Common myeloid progenitor, CD34-positive (primary cell): Measurements from ENCODE around the gene TEX35.

Experiments
- CTCF ChIA-PET: fragments of 350-600 bp; sonication (Branson Sonifier 250); formaldehyde crosslinking; loops from one replicate; lab custom pipeline; 2021; ENCODE audit warnings: antibody characterized with exemption; lab: Charles Lee
- POLR2A ChIA-PET: fragments of 350-600 bp; sonication (Branson Sonifier 250); formaldehyde crosslinking; loops from one replicate; lab custom pipeline; 2021; ENCODE audit warnings: antibody characterized with exemption; lab: Charles Lee
- DNase-seq, 3 donors: peaks; one replicate each; pipeline versions ENCODE4 v3.0.0 to v3.0.0-alpha.2; 2013
- H3K27ac ChIP-seq, 2 experiments: 1 replicate in 1 of 2; 2 replicates in 1 of 2; pipeline ENCODE4 v1.7.0; 2013; ENCODE audit warnings: inconsistent platforms in 2 of 2, low read length in 2 of 2, mild to moderate bottlenecking in 2 of 2, low read depth in 1 of 2, moderate library complexity in 1 of 2; ENCODE audit not compliant: severe bottlenecking in 2 of 2, insufficient read depth in 1 of 2, poor library complexity in 1 of 2
- H3K27me3 ChIP-seq, 5 experiments: replicated peaks in 2 of 5; 1 replicate in 3 of 5; 2 replicates in 2 of 5; pipeline versions ENCODE4 v1.6.1 to v1.7.0; 2013; ENCODE audit warnings: low read length in 4 of 5, mild to moderate bottlenecking in 2 of 5, moderate library complexity in 2 of 5, inconsistent platforms in 1 of 5; ENCODE audit not compliant: insufficient read depth in 5 of 5, control insufficient read depth in 4 of 5
- H3K36me3 ChIP-seq, 4 experiments: 1 replicate in 2 of 4; 2 replicates in 2 of 4; pipeline versions ENCODE4 v1.6.1 to v1.7.0; 2013; ENCODE audit warnings: low read length in 3 of 4, control low read depth in 1 of 4, mild to moderate bottlenecking in 1 of 4; ENCODE audit not compliant: control insufficient read depth in 4 of 4, insufficient read depth in 4 of 4
- H3K4me1 ChIP-seq, 4 experiments: 1 replicate in 3 of 4; 2 replicates in 1 of 4; pipeline versions ENCODE4 v1.6.1 to v1.7.1; 2013; ENCODE audit warnings: low read length in 3 of 4, mild to moderate bottlenecking in 3 of 4, control low read depth in 1 of 4, inconsistent platforms in 1 of 4, moderate library complexity in 1 of 4; ENCODE audit not compliant: control insufficient read depth in 4 of 4, insufficient read depth in 4 of 4; ENCODE audit errors: control extremely low read depth in 1 of 4
- H3K4me3 ChIP-seq, 7 experiments: 1 replicate in 4 of 7; 2 replicates in 3 of 7; pipeline versions ENCODE4 v1.5.1 to v1.7.0; 2013; ENCODE audit warnings: mild to moderate bottlenecking in 7 of 7, low read length in 6 of 7, moderate library complexity in 6 of 7, inconsistent platforms in 2 of 7, low read depth in 2 of 7, control low read depth in 1 of 7; ENCODE audit not compliant: insufficient read depth in 4 of 7, control insufficient read depth in 1 of 7; ENCODE audit errors: extremely low read depth in 1 of 7
- H3K9me3 ChIP-seq, 5 experiments: 1 replicate in 4 of 5; 2 replicates in 1 of 5; pipeline versions ENCODE4 v1.6.1 to v1.7.1; 2013; ENCODE audit warnings: low read length in 4 of 5, mild to moderate bottlenecking in 2 of 5, inconsistent platforms in 1 of 5, low read depth in 1 of 5, moderate library complexity in 1 of 5; ENCODE audit not compliant: control insufficient read depth in 4 of 5, insufficient read depth in 2 of 5; ENCODE audit errors: control extremely low read depth in 1 of 5
- WGBS: methylation state at CpG from one replicate; pipeline ENCODE4 v1.1.5; 2013; ENCODE audit not compliant: insufficient coverage; 5-methylcytosine and 5-hydroxymethylcytosine counted together

The TEX35 gene

DNA sequence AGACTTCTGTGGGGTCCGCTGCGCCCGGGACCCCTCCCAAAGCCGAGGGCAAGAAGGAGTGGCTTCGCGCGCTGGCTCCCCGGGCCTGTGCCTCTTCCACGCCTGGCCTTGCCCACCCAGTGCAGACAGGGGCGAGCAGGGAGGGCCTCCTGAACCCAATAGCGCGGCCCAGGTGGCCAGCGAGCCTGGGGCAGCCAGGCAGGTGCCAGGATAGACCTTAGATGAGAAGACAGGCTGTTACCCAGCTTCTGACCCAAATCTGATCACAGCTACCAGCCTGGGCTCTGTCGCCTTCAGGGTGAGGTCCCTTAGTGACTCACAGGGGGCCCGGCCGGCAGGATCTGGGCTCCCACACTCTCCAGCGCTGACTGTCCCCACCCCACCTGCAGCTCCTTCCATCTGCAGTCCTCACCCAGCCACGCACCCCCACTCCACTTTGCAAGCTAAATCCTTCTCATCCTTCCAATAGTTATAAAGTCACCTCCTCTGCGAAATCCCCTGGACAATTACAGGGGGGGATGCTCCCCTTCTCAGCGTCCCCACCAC lies 25.8 kb upstream of the TEX35 start:
- no peaks in the 10 kb centered on the region for H3K27me3 ChIP-seq
- peak overlapping the region in 5 of 7 experiments; percentile 9 to 63 (median 54) for H3K4me3 ChIP-seq
- no peaks in the 10 kb centered on the region for H3K36me3 ChIP-seq
- ChIA-PET CTCF (interaction anchor here (1.1 kb wide), 1 partner anchor 11 kb away, joined by 4 read pairs; no protein-coding TSS in a partner anchor), POLR2A (no interaction called here)
- peaks cover 0 to 32% (median 18%) of the 10 kb centered on the region in 4 experiments for H3K4me1 ChIP-seq
- no peaks in the 10 kb centered on the region for H3K9me3 ChIP-seq
- 49% methylated on average over 13 of the region's 20 CpGs for WGBS
- no peak overlapping the region for H3K27ac ChIP-seq
- peak in 2 of 3 donors; percentile 14 to 17 for DNase-seq

DNA sequence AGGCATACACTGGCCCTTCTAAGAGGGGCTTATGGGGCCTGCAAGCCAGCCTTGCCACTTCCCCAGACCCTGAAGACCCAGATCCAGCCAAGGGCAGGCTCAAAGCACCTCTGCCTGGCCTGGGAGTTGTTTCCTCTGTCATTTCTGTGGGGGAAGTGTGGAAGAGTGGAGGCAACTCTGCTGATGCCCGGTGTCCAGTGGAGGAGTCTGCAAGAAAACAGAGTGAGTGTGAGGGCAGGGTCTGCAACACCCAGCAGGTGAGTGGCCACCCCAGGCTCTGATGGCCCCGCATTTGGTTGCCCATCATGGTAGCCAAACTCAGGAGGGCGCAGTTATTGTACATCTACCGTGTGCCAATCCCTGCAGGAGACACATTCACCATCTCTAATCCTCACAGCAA lies 24.5 kb upstream of the TEX35 start:
- DNase-seq, result no peak
- ChIA-PET POLR2A (no interaction called here), CTCF (interaction anchor here (1.1 to 2.1 kb wide), 2 partner anchors 10 to 13 kb away, joined by 4 to 11 read pairs; no protein-coding TSS in a partner anchor)
- Histone ChIP-seq H3K36me3 (no peaks in the 10 kb centered on the region), H3K4me3 (no peak overlapping the region), H3K4me1 (peaks cover 0 to 30% (median 18%) of the 10 kb centered on the region in 4 experiments), H3K9me3 (no peaks in the 10 kb centered on the region), H3K27ac (no peak overlapping the region), H3K27me3 (no peaks in the 10 kb centered on the region)
- WGBS, result 100% methylated on average over 2 of the region's 4 CpGs

DNA sequence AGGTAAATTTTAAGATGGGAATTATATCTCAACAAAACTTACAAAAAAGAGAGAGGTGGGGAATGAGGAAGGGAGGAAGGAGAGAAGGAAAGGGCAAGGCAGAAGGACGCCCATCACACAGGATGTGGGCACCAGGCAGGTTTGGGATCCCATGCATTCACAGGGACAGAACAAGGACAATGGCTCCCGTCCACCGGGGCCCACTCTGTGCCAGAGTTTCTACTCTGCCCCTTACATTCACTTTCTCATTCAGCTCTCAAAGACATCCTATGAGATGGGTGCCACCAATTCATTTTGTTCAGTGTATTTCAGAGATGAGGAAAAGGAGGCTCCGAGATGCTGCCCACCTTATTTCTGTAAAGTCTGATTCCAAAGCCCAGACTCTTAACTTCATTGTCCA lies 23.5 kb upstream of the TEX35 start:
- ChIA-PET CTCF (interaction anchor here (2.1 kb wide), 1 partner anchor 12 kb away, joined by 11 read pairs; no protein-coding TSS in a partner anchor), POLR2A (no interaction called here)
- Histone ChIP-seq H3K9me3 (no peaks in the 10 kb centered on the region), H3K36me3 (no peaks in the 10 kb centered on the region), H3K4me1 (peaks cover 0 to 30% (median 16%) of the 10 kb centered on the region in 4 experiments), H3K27me3 (no peaks in the 10 kb centered on the region), H3K27ac (no peak overlapping the region), H3K4me3 (no peak overlapping the region)
- DNase-seq, result no peak
- WGBS, result 100% methylated on average over 1 of the region's 4 CpGs

DNA sequence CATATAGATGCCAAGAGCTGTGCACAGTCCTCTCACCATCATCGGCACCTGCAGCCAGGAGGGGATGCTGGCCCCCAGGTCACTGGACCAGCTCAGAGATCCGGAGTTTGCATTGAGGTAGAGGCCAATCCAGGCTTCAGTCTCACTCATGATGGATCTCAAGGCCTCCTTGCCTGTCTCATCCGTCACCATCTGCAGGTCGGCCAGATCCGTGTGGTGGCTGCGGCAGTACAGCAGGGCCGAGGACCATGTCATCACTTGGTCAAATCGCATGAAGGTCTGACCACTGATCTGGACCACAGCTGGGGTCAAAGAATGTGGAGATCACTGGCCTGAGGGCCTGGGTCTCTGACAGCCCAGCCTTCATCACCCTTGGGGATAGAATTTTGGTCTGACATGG lies 22.8 kb upstream of the TEX35 start:
- Histone ChIP-seq H3K27ac (no peak overlapping the region), H3K4me1 (peaks cover 0 to 24% (median 10%) of the 10 kb centered on the region in 4 experiments), H3K4me3 (no peak overlapping the region), H3K36me3 (no peaks in the 10 kb centered on the region), H3K27me3 (no peaks in the 10 kb centered on the region), H3K9me3 (no peaks in the 10 kb centered on the region)
- no peak for DNase-seq
- POLR2A ChIA-PET, result no interaction called here
- CTCF ChIA-PET, result interaction anchor here (2.1 kb wide), 1 partner anchor 11 kb away, joined by 11 read pairs; no protein-coding TSS in a partner anchor
- whole genome bisulfite sequencing, result 97% methylated on average over 8 of the region's 8 CpGs

DNA sequence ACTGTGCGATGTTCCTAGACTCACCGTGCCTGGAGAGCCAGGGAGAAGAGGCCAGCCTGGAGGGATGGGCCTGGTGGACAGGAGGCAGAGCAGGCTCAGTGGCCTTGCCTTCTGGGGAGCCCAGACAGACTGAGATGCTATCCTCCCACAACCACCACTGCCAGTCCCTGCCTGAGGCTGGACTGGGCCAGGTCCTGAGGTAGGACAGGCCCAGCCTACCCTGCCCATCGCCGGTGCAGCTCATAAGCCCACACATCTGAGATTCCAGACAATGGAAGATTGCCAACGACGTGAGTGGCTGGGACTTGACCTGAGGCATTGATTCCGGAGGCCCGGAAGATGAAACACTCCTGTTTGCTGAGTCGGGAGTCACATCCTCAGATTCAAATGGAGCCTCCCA lies 21.9 kb upstream of the TEX35 start:
- POLR2A ChIA-PET, result no interaction called here
- Histone ChIP-seq H3K4me1 (peaks cover 0 to 15% (median 6%) of the 10 kb centered on the region in 4 experiments), H3K27me3 (no peaks in the 10 kb centered on the region), H3K9me3 (no peaks in the 10 kb centered on the region), H3K27ac (no peak overlapping the region), H3K36me3 (no peaks in the 10 kb centered on the region), H3K4me3 (no peak overlapping the region)
- CTCF ChIA-PET, result interaction anchor here (1.3 kb wide), 1 partner anchor 16 kb away, joined by 3 read pairs; no protein-coding TSS in a partner anchor
- WGBS, result over 99% methylated on average over 9 of the region's 9 CpGs
- DNase-seq, result no peak

DNA sequence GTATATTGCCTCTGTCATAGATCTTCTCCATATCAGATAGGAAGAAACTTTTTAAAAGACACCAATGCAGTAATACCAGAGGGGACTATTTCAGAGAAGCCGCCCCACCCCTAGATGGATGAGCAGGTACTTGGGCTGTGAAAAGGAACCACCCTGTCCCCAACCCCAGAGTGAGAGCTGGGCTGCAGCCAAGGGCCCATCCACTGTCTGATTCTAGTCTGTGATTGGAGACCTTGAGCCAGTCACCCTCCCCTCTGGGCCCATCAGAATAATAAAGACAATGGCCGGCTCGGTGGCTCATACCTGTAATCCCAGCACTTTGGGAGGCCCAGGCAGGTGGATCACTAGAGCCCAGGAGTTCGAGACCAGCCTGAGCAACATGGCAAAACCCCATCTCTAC lies 21.2 kb upstream of the TEX35 start:
- Histone ChIP-seq H3K4me3 (no peak overlapping the region), H3K4me1 (peaks cover 0 to 8% (median 3%) of the 10 kb centered on the region in 4 experiments), H3K27ac (no peak overlapping the region), H3K36me3 (no peaks in the 10 kb centered on the region), H3K9me3 (no peaks in the 10 kb centered on the region), H3K27me3 (no peaks in the 10 kb centered on the region)
- no peak for DNase-seq
- no CpG with 5 or more reads among the region's 4 CpGs for WGBS
- CTCF ChIA-PET, result interaction anchor here (1.3 kb wide), 1 partner anchor 15 kb away, joined by 3 read pairs; no protein-coding TSS in a partner anchor
- POLR2A ChIA-PET, result no interaction called here

DNA sequence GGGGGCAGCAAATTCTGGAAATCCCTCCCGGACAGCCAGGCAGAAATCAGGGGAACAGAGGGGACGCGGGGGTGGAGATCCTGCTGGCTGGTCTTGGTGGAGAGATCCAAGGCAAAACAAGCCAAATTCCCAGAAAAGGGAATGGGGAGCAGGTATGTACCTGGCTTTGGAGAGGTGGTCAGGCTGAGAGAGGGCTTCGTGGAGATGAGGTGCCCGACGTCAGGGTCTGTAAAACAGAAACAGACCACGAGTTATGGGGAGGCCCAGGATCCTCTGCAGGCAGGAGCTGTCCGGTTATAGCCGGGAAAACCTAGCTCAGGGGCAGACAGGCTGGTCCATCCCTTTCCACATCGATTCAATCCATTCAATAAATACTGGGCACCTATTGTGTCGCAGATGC lies 20.6 kb upstream of the TEX35 start:
- DNase-seq, result no peak
- no peak overlapping the region for H3K4me3 ChIP-seq
- H3K36me3 ChIP-seq, result no peaks in the 10 kb centered on the region
- WGBS, result 96% methylated on average over 9 of the region's 11 CpGs
- H3K27ac ChIP-seq, result no peak overlapping the region
- H3K27me3 ChIP-seq, result no peaks in the 10 kb centered on the region
- no peaks in the 10 kb centered on the region for H3K9me3 ChIP-seq
- H3K4me1 ChIP-seq, result peaks cover 0 to 2% (median under 1%) of the 10 kb centered on the region in 4 experiments
- ChIA-PET CTCF (interaction anchor here (1.0 kb wide), 1 partner anchor 9 kb away, joined by 6 read pairs; no protein-coding TSS in a partner anchor), POLR2A (no interaction called here)
